Endometrium (tissue), 2 donors: Measurements from ENCODE around the gene PAPPA.

Experiments
- FAIRE-seq: peaks from 2 replicates; lab custom pipeline; 2012; peaks lifted over from hg19 to GRCh38; lab: Jason Lieb, UNC
- donor health status: control.
- donor health status: control.

PAPPA gene

GRCh38 chr9:116153765-116154333, at the start of gene PAPPA:
Gene PAPPA (plus strand): TSS chr9:116153791. CDS start chr9:116154173, 382 bp downstream.
- FAIRE-seq = no peak

- FAIRE-seq = no peak
These were observed 49.4 kb upstream of the PAPPA start for GRCh38 chr9:116103976-116104820.

GRCh38 chr9:116112236-116112635, 41.4 kb upstream of the PAPPA start:
- FAIRE-seq = no peak

DNA sequence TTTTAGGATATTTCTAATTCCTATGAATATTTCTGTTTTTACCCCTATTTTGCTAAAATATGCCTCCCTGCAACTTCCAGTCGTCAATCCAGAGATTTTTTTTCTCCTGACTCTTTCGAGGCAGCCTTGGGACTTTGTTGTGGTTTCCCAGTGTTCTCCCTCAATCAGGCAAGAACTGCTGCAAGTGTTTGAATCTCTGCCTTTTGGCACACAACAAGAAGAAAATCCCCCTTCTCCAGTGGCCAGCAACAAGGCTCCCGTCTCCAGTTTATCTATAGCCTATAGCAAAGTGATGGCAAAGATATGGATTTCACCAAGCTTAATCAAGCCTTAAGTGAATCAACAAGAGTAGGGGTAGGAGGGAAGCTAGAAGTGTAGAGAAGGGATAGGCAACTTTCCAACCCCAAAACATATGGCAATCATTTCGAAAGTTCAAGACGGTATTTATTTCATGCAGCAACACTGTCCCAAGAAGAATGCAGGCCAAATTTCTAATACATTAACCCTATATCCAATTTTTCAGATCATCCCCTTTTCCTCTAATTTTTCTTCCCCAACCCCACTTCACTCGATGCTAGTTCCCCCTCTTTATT, 37.7 kb upstream of the PAPPA start:
- no peak for FAIRE-seq

GRCh38 chr9:116116393-116116792, 37.2 kb upstream of the PAPPA start:
- FAIRE-seq = no peak

DNA sequence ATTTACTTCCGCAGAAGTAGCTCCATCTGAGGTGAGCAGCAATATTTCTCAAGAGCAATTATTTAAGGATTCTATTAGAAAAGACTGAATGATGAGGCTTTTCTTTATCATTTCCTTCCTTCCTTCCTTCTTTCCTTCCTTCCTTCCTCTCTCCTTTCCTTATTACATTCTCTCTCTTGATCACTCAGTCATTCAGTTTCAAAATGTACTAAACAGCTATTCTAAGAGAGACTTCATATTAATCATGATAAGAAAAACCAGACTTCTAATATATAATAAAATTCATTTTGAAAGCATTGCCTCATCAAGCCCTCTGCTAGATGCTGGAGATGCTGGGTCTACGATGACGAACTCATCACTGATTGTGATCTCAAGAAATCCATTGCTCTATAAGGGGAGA, 30.4 kb upstream of the PAPPA start:
- no peak for FAIRE-seq

GRCh38 chr9:116124472-116125040, 29.0 kb upstream of the PAPPA start:
- FAIRE-seq = no peak

DNA sequence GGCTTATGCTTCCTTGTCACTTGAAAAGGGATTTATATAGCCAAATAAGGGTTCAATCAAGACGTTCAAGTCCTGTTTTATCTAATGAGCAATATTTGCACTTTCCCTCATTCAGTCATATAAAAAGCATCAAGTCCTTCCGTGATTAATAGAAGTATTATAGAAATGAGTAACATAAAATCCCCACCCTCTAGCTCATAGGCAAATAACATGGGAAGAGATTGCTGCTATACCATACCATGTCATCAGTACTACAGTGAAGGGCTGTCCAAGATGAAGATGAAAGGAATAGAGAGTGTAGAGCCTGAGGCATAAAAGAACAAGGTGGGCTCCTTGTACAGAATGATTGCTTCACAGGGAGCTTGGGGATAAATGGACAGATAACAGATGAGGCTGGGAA, 20.4 kb upstream of the PAPPA start:
- FAIRE-seq = no peak

DNA sequence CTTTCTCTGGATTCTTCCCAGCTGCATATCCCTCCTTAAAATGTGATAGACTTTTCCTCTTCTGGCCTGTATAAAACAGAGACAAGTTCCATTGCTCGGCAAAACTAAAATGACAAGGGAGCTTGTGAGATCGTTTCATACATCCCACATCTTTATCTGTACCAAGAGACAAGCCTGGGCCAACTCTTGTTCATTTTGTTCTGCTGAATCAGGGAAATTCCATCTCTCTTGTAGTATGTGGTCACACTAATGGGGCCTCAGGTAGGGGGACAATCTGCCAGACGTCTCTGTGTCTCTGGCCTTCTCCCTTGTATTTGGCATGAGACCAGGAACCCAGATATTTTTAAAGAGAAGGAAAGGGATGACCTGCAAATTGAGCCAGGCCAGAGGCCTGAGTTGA, 18.6 kb upstream of the PAPPA start:
- no peak for FAIRE-seq

- no peak for FAIRE-seq
These were observed 16.6 kb upstream of the PAPPA start for GRCh38 chr9:116137010-116137409.

DNA sequence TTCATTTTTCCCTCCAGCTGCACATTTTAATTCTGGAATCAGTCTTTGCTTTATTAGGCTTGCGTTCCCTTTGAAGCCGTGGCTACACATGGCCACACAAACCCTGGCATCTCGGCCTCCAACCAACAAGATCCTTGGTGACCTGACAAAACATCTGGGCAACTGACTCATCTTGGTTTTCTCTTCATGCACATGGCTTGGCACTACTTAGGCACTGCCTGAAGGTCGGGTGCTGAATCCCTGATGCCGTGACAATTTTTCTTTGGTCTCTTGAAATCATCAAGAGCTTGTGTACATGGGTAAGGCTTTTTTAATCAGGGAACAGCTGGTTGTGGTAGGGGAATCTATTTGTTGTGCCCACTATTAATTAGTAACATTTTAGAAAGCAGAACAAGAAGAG, 16.0 kb upstream of the PAPPA start:
- no peak for FAIRE-seq

- FAIRE-seq = no peak
These were observed 11.6 kb upstream of the PAPPA start for GRCh38 chr9:116141864-116142561.

- FAIRE-seq = no peak
These were observed 10.7 kb upstream of the PAPPA start for GRCh38 chr9:116142706-116143492.

DNA sequence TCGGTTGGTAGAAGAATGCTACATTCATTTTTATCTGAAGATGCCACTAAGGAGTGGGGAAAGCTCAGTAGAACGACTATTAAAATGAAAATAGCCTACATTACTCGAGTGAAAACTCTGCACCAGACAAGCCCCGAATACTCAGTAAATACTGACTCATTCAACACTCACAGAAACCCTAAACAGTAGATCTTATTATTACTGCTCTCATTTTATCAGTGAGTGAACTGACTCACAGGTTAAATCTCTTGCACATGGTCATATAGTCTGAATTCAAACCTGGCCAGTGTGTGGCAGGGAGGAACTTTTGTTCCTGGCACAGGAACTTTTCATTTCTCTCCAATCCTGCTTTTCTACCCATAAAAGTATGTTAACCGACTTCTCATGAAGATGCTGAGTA, 9.6 kb upstream of the PAPPA start:
- no peak for FAIRE-seq

- FAIRE-seq = no peak
These were observed 9.0 kb upstream of the PAPPA start for GRCh38 chr9:116144555-116144954.

DNA sequence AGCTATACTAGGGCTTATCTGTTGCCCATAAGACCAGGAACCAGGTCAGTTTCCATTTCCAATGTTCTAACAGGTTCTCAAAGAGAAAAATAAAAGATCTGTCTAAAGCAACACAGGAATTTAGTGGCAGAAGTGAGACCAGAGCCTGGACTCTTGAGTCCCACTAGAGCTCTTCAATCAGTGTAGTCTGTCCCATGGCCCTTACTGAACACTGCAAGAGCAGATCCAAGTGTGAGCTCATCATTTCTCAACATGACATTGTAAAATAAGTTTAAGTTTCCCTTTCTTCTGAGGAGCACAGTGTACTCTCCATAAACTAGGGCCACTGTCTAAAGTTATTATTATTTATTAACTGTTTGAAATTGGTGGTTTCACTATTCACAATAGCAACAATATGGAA, 8.6 kb upstream of the PAPPA start:
- FAIRE-seq = no peak

- FAIRE-seq = no peak
These were observed 5.8 kb upstream of the PAPPA start for GRCh38 chr9:116147821-116148220.

DNA sequence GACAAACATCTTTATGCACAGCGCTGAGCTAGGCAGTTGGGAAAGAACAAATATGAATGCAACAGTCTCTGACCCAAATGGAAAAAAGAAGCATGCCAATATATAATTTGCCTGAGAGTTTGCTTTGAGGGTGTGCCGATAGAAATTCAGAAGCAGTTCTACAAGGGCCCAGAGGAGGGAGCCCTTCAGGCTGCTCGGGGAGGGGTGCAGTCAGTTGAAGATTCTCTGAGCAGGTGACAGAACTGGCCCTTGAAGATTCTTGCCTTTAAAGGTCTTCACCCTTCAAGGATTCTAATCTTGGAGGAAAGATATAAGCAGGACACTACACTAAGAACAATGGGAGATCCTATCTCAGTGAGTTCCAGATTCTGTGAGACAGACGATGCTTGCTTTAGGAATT, 3.7 kb upstream of the PAPPA start:
- no peak for FAIRE-seq

DNA sequence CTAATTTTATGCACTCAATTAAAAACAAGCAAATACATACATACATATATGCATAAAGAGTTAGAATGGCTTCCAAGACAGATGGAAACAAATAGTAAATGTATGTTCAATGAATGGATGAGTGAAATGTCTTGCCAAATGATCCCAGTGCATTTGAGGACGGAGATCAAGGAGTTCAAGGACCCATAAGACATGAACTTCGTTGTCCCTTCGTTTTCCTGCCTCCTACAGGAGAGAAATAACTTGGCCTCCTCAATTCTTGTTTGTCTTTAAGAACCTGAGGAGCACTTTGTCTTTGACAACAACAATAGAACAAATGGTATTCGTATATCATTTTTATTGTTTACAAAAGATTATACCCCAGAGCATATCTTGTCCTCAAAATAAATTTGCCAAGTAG, 2.4 kb upstream of the PAPPA start:
- no peak for FAIRE-seq

GRCh38 chr9:116151966-116152381, 1.6 kb upstream of the PAPPA start:
- no peak for FAIRE-seq

DNA sequence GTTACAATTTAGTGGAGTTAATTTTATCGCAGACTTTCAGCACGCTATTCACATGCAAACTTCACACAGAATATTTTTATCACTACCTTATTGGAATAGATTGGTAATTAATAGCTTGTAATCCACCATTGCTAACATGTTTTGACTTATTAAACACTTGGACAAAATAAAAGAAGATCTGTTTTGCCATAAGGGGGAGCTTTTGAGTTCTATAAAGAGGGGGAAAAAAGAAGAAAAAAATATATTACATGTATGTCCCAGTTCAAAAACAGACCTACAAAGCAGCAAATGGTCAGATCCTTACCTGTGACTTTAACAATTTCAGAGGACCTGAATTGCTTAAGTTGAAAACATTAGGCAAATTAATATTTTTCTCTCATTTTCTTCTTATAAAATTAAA, 1.2 kb upstream of the PAPPA start:
- peak; percentile 85 for FAIRE-seq
